ENCODE results near the gene DCP2.

GRCh38 chr5:113020461-113021273 is 44.1 kb downstream of the DCP2 start:
- TF ChIP-seq CTCF (IDR thresholded peaks at IDR 0.05; ENCODE audit: low read length) (no peak), EZH2 (IDR thresholded peaks at IDR 0.05; ENCODE audit: borderline replicate concordance, low read length) (no peak)

Data from OCI-LY1 (cell line).